Ishikawa (cell line): ENCODE results near the gene KIAA0513.

Source experiments
- FOXM1 ChIP-seq: IDR thresholded peaks from 2 replicates; pipeline ENCODE4 v1.6.1; 2012; ENCODE audit warnings: low read depth, borderline replicate concordance
- RAD21 ChIP-seq: IDR thresholded peaks from 2 replicates; pipeline ENCODE4 v1.6.1; 2012; ENCODE audit warnings: low read depth
- TAF1 ChIP-seq: IDR thresholded peaks from 2 replicates; pipeline ENCODE4 v1.6.1; 2012; ENCODE audit warnings: low read depth, mild to moderate bottlenecking
- YY1 ChIP-seq: IDR thresholded peaks from 2 replicates; pipeline ENCODE4 v1.6.1; 2012; ENCODE audit warnings: low read depth
- TF ChIP-seq, protein P1 (sequence below): IDR thresholded peaks from 2 replicates; pipeline ENCODE4 v1.6.1; 2012; ENCODE audit warnings: low read depth, mild to moderate bottlenecking
- TF ChIP-seq, protein P2 (sequence below): IDR thresholded peaks from 2 replicates; pipeline ENCODE4 v1.6.1; 2012
- TF ChIP-seq, protein P3 (sequence below): IDR thresholded peaks from 2 replicates; pipeline ENCODE4 v1.6.1; 2012

DNA sequence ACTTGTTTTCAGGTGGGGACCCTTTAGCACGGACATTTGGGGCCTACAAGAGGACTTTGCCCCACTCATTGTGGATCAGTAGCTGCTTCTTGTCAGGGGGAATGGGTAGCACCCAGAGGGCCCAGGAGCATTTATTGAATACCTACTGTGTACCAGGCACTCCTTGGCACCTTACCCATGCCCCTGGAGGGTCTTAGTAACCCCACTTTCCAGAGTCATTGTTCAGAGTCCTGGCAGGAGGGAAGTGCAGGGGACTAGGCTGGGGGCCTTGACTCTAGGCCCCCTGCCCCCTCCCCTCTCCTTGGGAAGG is 105.7 kb downstream of the KIAA0513 start:
- TF ChIP-seq FOXM1 = no peak
- TF ChIP-seq TAF1 = no peak
- TF ChIP-seq, protein P1, sequence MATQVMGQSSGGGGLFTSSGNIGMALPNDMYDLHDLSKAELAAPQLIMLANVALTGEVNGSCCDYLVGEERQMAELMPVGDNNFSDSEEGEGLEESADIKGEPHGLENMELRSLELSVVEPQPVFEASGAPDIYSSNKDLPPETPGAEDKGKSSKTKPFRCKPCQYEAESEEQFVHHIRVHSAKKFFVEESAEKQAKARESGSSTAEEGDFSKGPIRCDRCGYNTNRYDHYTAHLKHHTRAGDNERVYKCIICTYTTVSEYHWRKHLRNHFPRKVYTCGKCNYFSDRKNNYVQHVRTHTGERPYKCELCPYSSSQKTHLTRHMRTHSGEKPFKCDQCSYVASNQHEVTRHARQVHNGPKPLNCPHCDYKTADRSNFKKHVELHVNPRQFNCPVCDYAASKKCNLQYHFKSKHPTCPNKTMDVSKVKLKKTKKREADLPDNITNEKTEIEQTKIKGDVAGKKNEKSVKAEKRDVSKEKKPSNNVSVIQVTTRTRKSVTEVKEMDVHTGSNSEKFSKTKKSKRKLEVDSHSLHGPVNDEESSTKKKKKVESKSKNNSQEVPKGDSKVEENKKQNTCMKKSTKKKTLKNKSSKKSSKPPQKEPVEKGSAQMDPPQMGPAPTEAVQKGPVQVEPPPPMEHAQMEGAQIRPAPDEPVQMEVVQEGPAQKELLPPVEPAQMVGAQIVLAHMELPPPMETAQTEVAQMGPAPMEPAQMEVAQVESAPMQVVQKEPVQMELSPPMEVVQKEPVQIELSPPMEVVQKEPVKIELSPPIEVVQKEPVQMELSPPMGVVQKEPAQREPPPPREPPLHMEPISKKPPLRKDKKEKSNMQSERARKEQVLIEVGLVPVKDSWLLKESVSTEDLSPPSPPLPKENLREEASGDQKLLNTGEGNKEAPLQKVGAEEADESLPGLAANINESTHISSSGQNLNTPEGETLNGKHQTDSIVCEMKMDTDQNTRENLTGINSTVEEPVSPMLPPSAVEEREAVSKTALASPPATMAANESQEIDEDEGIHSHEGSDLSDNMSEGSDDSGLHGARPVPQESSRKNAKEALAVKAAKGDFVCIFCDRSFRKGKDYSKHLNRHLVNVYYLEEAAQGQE = no peak
- TF ChIP-seq RAD21 = no peak
- TF ChIP-seq YY1 = no peak
- TF ChIP-seq, protein P2, sequence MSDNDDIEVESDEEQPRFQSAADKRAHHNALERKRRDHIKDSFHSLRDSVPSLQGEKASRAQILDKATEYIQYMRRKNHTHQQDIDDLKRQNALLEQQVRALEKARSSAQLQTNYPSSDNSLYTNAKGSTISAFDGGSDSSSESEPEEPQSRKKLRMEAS = no peak
- TF ChIP-seq, protein P3, sequence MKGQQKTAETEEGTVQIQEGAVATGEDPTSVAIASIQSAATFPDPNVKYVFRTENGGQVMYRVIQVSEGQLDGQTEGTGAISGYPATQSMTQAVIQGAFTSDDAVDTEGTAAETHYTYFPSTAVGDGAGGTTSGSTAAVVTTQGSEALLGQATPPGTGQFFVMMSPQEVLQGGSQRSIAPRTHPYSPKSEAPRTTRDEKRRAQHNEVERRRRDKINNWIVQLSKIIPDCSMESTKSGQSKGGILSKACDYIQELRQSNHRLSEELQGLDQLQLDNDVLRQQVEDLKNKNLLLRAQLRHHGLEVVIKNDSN = no peak
